ENCODE results near the gene EIF2A.

GRCh38 chr3:150627557-150627956, 81.0 kb downstream of the EIF2A start:
- TF ChIP-seq POLR2A (IDR thresholded peaks at IDR 0.05; ENCODE audit: low read length): no peak
- no peak for TF ChIP-seq GATA1 (IDR thresholded peaks at IDR 0.05; ENCODE audit: low read depth, low read length)
